ENCODE results near the gene MGST3.
"Not testable (repeated sequence)": the region's sequence is repeated elsewhere in the genome, so short reads cannot be mapped to it uniquely, and the experiment has no call there.

The MGST3 gene

GRCh38 chr1:165630629-165631341, at the start of gene MGST3:
Gene MGST3, plus strand, starts transcription at chr1:165631234. Its CDS starts 18,614 bp downstream, at chr1:165649848.
- DNase-seq (ENCODE audit: low spot score), result peak; percentile 91

- DNase-seq (ENCODE audit: low spot score), result no peak
Observed at GRCh38 chr1:165581926-165582325, 49.1 kb upstream of the MGST3 start.

- no peak for DNase-seq (ENCODE audit: low spot score)
Observed at GRCh38 chr1:165586398-165586797, 44.6 kb upstream of the MGST3 start.

GRCh38 chr1:165591391-165591790, 39.6 kb upstream of the MGST3 start:
- not testable (repeated sequence) for DNase-seq (ENCODE audit: low spot score)

- DNase-seq (ENCODE audit: low spot score), result peak; percentile 73
Observed at GRCh38 chr1:165592945-165593823, 37.9 kb upstream of the MGST3 start.

GRCh38 chr1:165595246-165595938, 35.6 kb upstream of the MGST3 start:
- DNase-seq (ENCODE audit: low spot score), result no peak

GRCh38 chr1:165597883-165598675, 33.0 kb upstream of the MGST3 start:
- DNase-seq (ENCODE audit: low spot score), result peak; percentile 91

GRCh38 chr1:165598676-165599059, 32.4 kb upstream of the MGST3 start:
- DNase-seq (ENCODE audit: low spot score), result no peak

- DNase-seq (ENCODE audit: low spot score), result no peak
Observed at GRCh38 chr1:165600793-165601192, 30.2 kb upstream of the MGST3 start.

GRCh38 chr1:165603810-165604209, 27.2 kb upstream of the MGST3 start:
- DNase-seq (ENCODE audit: low spot score), result no peak

- DNase-seq (ENCODE audit: low spot score), result no peak
Observed at GRCh38 chr1:165605246-165605645, 25.8 kb upstream of the MGST3 start.

GRCh38 chr1:165606676-165607075, 24.4 kb upstream of the MGST3 start:
- not testable (repeated sequence) for DNase-seq (ENCODE audit: low spot score)

GRCh38 chr1:165610866-165611265, 20.2 kb upstream of the MGST3 start:
- no peak for DNase-seq (ENCODE audit: low spot score)

- DNase-seq (ENCODE audit: low spot score), result no peak
Observed at GRCh38 chr1:165612062-165612461, 19.0 kb upstream of the MGST3 start.

- DNase-seq (ENCODE audit: low spot score), result no peak
Observed at GRCh38 chr1:165616054-165616612, 14.9 kb upstream of the MGST3 start.

- no peak for DNase-seq (ENCODE audit: low spot score)
Observed at GRCh38 chr1:165616987-165617546, 14.0 kb upstream of the MGST3 start.

GRCh38 chr1:165619647-165620151, 11.3 kb upstream of the MGST3 start:
- no peak for DNase-seq (ENCODE audit: low spot score)

GRCh38 chr1:165623624-165624023, 7.4 kb upstream of the MGST3 start:
- no peak for DNase-seq (ENCODE audit: low spot score)

- DNase-seq (ENCODE audit: low spot score), result no peak
Observed at GRCh38 chr1:165624441-165624840, 6.6 kb upstream of the MGST3 start.

GRCh38 chr1:165628147-165628822, 2.7 kb upstream of the MGST3 start:
- DNase-seq (ENCODE audit: low spot score), result no peak
